ENCODE data around the gene FLRT3. TPM values are rescaled to one million over a fixed set of nuclear protein-coding genes. Genes with fewer than 3 reads are reported as not detected.

The FLRT3 gene
- total RNA-seq, 1 donor from 2014 or later, result 75.7 TPM

GRCh38 chr20:14335052-14335451 lies 2.4 kb downstream of the FLRT3 start:
- Mint-ChIP-seq H3K9me3 (peaks cover 3% of the 10 kb centered on the region), H3K4me1 (ENCODE audit: unreplicated experiment) (peaks cover 16% of the 10 kb centered on the region), H3K27ac (peak overlapping the region; percentile 71), H3K27me3 (no peaks in the 10 kb centered on the region), H3K4me3 (peak overlapping the region; percentile 89), H3K36me3 (peaks cover 12% of the 10 kb centered on the region)
- no peak for TF ChIP-seq CTCF (conservative IDR thresholded peaks at IDR 0.05)
- DNase-seq (ENCODE audit: extremely low spot score, unreplicated experiment), result no peak

- no peaks in the 10 kb centered on the region for H3K27me3 Mint-ChIP-seq
- TF ChIP-seq CTCF (conservative IDR thresholded peaks at IDR 0.05), result peak; percentile 81
- H3K36me3 Mint-ChIP-seq, result peaks cover 15% of the 10 kb centered on the region
- peak overlapping the region; percentile 68 for H3K27ac Mint-ChIP-seq
- no peak for DNase-seq (ENCODE audit: extremely low spot score, unreplicated experiment)
- H3K4me3 Mint-ChIP-seq, result peak overlapping the region; percentile 89
- peaks cover 19% of the 10 kb centered on the region for H3K4me1 Mint-ChIP-seq (ENCODE audit: unreplicated experiment)
- H3K9me3 Mint-ChIP-seq, result peaks cover 5% of the 10 kb centered on the region
These were observed 3.0 kb downstream of the FLRT3 start for GRCh38 chr20:14334306-14334930.

- H3K4me1 Mint-ChIP-seq (ENCODE audit: unreplicated experiment), result peaks cover 26% of the 10 kb centered on the region
- H3K27me3 Mint-ChIP-seq, result no peaks in the 10 kb centered on the region
- peak overlapping the region; percentile 68 for H3K27ac Mint-ChIP-seq
- no peak for DNase-seq (ENCODE audit: extremely low spot score, unreplicated experiment)
- H3K4me3 Mint-ChIP-seq, result peak overlapping the region; percentile 89
- peaks cover 21% of the 10 kb centered on the region for H3K36me3 Mint-ChIP-seq
- TF ChIP-seq CTCF (conservative IDR thresholded peaks at IDR 0.05), result no peak
- H3K9me3 Mint-ChIP-seq, result peaks cover 5% of the 10 kb centered on the region
These were observed 3.7 kb downstream of the FLRT3 start for GRCh38 chr20:14333721-14334120.

GRCh38 chr20:14332866-14333265 lies 4.5 kb downstream of the FLRT3 start:
- Mint-ChIP-seq H3K4me3 (peak overlapping the region; percentile 89), H3K9me3 (peaks cover 10% of the 10 kb centered on the region), H3K36me3 (peaks cover 28% of the 10 kb centered on the region), H3K27me3 (no peaks in the 10 kb centered on the region), H3K27ac (peak overlapping the region; percentile 68), H3K4me1 (ENCODE audit: unreplicated experiment) (peaks cover 31% of the 10 kb centered on the region)
- no peak for TF ChIP-seq CTCF (conservative IDR thresholded peaks at IDR 0.05)
- DNase-seq (ENCODE audit: extremely low spot score, unreplicated experiment), result no peak

GRCh38 chr20:14331646-14332045 lies 5.8 kb downstream of the FLRT3 start:
- Mint-ChIP-seq H3K9me3 (peaks cover 10% of the 10 kb centered on the region), H3K27me3 (no peaks in the 10 kb centered on the region), H3K4me1 (ENCODE audit: unreplicated experiment) (peaks cover 31% of the 10 kb centered on the region), H3K4me3 (peak overlapping the region; percentile 89), H3K27ac (peak overlapping the region; percentile 66), H3K36me3 (peaks cover 37% of the 10 kb centered on the region)
- no peak for DNase-seq (ENCODE audit: extremely low spot score, unreplicated experiment)
- TF ChIP-seq CTCF (conservative IDR thresholded peaks at IDR 0.05), result no peak
